ENCODE results near the gene STK17B.

DNA sequence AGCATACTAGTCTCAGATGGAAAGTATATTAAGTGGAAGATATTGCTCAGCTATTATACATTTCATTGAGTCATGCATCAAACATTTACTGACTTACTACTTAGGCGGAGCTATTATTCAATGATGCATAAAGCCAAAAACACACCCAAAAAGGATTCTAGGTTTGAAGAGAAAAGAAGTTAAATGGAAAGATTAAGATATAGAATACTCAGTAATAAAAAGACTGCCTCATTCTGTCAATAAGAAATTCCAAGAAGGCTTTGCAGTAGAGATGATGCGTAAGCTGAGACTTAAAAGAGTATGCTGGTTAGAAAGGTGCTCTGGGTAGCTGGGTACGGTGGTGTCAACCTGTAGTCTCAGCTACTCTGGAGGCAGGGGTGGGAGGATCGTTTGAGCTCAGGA, 27.6 kb downstream of the STK17B start:
- TF ChIP-seq, protein P1, sequence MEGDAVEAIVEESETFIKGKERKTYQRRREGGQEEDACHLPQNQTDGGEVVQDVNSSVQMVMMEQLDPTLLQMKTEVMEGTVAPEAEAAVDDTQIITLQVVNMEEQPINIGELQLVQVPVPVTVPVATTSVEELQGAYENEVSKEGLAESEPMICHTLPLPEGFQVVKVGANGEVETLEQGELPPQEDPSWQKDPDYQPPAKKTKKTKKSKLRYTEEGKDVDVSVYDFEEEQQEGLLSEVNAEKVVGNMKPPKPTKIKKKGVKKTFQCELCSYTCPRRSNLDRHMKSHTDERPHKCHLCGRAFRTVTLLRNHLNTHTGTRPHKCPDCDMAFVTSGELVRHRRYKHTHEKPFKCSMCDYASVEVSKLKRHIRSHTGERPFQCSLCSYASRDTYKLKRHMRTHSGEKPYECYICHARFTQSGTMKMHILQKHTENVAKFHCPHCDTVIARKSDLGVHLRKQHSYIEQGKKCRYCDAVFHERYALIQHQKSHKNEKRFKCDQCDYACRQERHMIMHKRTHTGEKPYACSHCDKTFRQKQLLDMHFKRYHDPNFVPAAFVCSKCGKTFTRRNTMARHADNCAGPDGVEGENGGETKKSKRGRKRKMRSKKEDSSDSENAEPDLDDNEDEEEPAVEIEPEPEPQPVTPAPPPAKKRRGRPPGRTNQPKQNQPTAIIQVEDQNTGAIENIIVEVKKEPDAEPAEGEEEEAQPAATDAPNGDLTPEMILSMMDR (conservative IDR thresholded peaks at IDR 0.05; ENCODE audit: low read depth, low read length), result no peak
- no peak for TF ChIP-seq EZH2phosphoT487 (IDR thresholded peaks at IDR 0.05; ENCODE audit: borderline replicate concordance, low read length)
